LNCaP clone FGC (cell line): ENCODE measurements around the gene GNAZ.

Source experiments
- DNase-seq: peaks from one replicate; pipeline ENCODE4 v3.0.0-alpha.2; 2011; ENCODE audit warnings: low read depth
- H3K4me3 ChIP-seq: 2 replicates; pipeline ENCODE4 v1.5.1; 2011; ENCODE audit warnings: mild to moderate bottlenecking, low read depth, low read length, control low read depth
- CTCF ChIP-seq: IDR thresholded peaks from 2 replicates; pipeline ENCODE4 v1.5.1; 2012; ENCODE audit warnings: mild to moderate bottlenecking; ENCODE audit not compliant: control insufficient read depth, insufficient read depth; ENCODE audit errors: extremely low read depth

Gene GNAZ

DNA sequence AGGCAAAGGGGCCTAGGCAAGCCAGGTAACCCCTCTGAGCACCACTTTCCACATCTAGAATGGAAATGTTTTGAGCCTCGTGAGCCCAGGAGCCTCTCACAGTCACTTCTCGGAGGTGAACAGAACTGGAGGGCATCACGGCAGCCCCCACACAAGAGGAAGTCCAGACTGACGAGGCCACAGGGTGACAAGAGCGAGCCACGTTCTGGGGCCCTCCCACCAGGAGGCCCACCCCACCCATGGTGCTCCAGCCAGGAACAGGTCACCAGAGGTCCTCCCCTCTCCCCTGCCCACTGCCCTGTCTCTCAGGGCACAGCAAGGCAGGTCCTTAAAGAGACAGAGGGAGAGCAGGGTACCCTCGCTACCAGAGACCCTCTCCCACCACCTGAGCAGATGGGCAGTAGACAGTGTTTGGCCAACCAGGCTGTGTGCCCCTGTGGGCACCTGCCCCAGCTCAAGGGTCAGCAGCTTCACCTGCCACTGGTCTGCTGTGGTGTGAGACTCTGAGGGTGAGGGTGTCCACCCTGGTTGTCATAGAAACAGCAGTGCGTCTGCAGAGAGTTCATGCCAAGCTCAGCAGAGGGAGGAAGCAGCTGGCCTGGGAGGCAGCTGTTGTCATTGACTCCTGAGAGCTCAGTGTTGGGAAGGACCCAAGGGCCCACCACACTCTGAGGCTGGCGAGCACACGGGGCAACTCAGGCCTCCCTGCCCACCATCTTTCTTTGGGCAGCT lies 40.0 kb downstream of the GNAZ start:
- no peak for DNase-seq
- TF ChIP-seq CTCF, result no peak
- no peak overlapping the region for H3K4me3 ChIP-seq

DNA sequence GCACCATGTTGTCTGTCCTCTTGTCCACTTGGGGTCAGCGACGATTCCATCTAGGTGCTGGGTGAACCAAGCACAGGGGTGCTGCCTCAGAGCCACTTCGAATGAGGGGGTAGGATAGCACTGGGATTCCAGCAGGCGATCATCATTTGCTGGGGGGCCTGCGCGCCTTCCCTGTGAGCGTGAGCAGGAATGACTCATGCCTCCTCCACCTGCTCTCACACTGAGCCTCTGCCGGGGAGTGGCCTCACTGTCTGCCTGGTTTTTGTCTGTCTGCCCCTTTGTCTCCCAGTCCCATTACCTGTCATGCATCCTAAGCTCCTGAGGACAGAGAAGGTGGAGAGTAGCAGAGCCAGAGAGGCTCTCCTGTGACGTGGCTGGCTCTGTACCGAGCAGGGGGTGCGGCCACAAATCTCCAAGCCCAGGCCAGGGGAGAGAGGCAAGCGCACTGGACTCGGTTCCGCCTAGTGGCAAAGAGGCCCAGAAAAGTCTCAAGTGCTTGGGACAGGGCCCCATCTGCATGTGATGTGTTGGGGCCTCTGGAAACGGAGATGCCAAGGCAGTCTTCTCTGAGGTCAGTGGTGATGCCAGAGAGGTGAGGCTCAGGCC lies 40.7 kb downstream of the GNAZ start:
- no peak overlapping the region for H3K4me3 ChIP-seq
- TF ChIP-seq CTCF, result no peak
- no peak for DNase-seq

DNA sequence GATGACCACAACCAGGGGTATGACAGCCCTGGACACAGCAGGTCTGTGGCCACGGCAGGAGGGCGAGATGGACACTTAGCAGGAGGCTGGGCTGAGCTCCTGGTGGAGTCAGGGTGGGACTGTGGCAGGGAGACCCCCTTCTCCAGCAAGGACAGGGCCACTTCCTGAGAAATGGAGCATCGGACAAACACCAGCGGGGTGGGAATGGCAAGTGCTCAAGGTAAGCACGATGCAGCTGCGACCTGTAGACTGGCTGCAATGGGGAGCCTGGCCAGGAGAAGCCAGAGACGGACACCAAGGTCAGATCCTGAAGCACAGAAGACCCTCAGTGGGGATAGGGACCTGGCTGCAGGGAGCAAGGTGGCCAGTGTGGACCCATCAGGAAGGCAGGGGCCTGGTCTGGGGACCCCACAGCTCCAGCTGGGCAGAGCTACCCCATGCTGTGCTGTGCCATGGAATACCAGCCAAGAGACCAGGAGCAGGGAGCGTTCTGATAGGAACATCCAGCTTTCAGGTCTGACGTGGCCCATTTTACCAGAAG lies 42.2 kb downstream of the GNAZ start:
- no peak for DNase-seq
- no peak overlapping the region for H3K4me3 ChIP-seq
- TF ChIP-seq CTCF, result no peak

DNA sequence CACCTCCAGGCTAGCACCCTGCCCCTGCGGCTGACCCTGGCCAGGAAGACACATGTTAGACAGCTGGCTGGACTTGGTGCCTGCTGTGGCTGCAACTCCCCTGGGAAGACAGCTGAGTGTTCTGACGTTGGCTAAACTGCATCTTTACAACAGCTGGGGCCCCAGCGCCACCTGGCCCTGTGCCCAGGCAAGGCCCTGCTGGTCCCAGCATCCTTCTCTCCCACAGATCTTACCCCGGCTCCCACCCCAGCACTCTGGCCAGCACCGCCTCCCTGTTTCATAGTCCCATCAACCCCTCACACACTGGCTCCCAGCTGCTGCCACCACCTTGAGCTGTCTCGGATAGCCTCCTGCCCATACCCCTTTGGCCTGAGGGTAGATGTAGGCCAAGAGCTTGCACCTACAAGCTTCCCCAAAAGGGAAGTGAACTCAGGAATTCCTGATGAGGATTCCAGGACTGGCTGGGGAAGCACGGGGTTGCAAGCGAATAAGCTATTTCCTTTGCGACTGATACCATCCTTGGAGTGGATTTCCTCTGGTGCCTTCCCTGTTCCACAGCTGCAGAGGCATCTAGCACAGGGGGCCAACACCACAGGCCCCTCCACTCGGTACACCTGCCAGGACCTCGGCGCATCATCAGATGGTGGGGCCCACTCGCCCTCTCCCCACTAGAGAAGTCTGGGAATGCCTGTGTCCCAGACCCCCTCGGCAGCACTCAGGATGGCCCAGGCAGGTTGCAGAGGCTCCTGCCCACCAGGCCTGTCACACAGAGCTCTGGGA lies 42.9 kb downstream of the GNAZ start:
- no peak overlapping the region for H3K4me3 ChIP-seq
- TF ChIP-seq CTCF, result no peak
- DNase-seq, result no peak

DNA sequence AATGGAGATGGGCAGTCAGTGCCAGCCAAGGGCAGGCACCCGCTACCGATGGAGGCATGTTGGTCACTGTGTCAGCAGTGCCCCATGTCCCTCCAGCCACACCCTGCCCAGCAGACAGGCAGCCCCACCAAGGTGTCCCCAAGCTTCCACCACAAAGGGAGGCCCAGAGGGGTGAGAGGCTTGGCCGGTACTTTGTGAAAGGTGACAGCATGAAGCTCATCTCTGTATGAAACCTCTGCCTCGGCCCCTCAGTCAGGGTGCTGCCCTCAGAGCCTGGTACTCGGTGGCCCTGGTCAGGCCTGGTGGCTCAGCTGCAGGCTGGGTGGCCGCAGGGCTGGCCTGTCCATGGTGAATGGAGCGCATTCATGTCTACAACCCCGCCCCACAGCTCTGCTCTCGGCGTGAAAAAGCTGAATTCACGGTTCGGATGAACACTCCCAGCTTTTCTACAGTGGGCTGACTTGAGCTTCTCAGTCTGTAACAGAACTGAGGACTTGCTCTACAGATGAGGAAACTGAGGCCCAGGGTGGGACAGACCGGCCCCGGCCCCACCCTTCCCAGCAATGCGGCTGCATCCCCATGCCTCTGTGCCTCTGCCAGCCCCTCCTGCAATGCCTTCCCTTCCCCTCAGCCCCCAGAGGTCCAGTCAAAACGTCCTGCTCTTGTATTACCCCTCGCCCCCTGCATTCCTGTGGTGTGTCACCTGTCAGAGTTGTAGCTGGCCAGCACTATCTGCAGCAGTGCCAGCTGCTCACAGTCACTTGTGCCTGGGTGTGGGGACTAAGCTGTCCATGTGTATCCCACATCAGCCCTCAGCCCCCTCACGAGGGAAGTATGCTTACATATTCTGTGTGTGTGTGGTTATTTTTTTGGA lies 43.8 kb downstream of the GNAZ start:
- DNase-seq, result no peak
- H3K4me3 ChIP-seq, result no peak overlapping the region
- TF ChIP-seq CTCF, result no peak

- no peak for TF ChIP-seq CTCF
- H3K4me3 ChIP-seq, result no peak overlapping the region
- no peak for DNase-seq
Observed at GRCh38 chr22:23114721-23115020, 44.4 kb downstream of the GNAZ start.
